Epithelial cell of prostate (primary cell): ENCODE results near the gene SLC39A13.

ENCODE experiments used
- DNase-seq: peaks from one replicate; pipeline ENCODE4 v3.0.0-alpha.2; 2011; ENCODE audit warnings: low read depth, low spot score
- H3K27ac ChIP-seq: fragments of 450-650 bp; 2 replicates; pipeline ENCODE4 v1.5.1; 2017; ENCODE audit warnings: mild to moderate bottlenecking

Gene SLC39A13

GRCh38 chr11:47399860-47400767 lies 8.3 kb upstream of the SLC39A13 start:
- no peak overlapping the region for H3K27ac ChIP-seq
- no peak for DNase-seq

- H3K27ac ChIP-seq, result no peak overlapping the region
- DNase-seq, result no peak
These were observed 7.6 kb upstream of the SLC39A13 start for GRCh38 chr11:47400768-47401279.

GRCh38 chr11:47403135-47403534 lies 5.3 kb upstream of the SLC39A13 start:
- DNase-seq, result no peak

GRCh38 chr11:47403571-47403970 lies 4.8 kb upstream of the SLC39A13 start:
- H3K27ac ChIP-seq, result no peak overlapping the region
- no peak for DNase-seq

More at GRCh38 chr11:47403135-47403534, 5.3 kb upstream of the SLC39A13 start:
- H3K27ac ChIP-seq, result no peak overlapping the region

GRCh38 chr11:47406896-47407745 lies 1.3 kb upstream of the SLC39A13 start:
- no peak for DNase-seq
- H3K27ac ChIP-seq, result peak overlapping the region; percentile 97

GRCh38 chr11:47408598-47409439 lies 429 bp downstream of the SLC39A13 start:
- peak overlapping the region; percentile 97 for H3K27ac ChIP-seq
- peak; percentile 55 for DNase-seq

- peak overlapping the region; percentile 97 for H3K27ac ChIP-seq
- DNase-seq, result peak; percentile 14
These were observed 1.3 kb downstream of the SLC39A13 start for GRCh38 chr11:47409440-47410369.

- no peak overlapping the region for H3K27ac ChIP-seq
- no peak for DNase-seq
These were observed 2.2 kb downstream of the SLC39A13 start for GRCh38 chr11:47410370-47411264.

- no peak overlapping the region for H3K27ac ChIP-seq
- no peak for DNase-seq
These were observed 3.7 kb downstream of the SLC39A13 start for GRCh38 chr11:47411884-47412746.

- no peak for DNase-seq
- H3K27ac ChIP-seq, result no peak overlapping the region
These were observed 5.0 kb downstream of the SLC39A13 start for GRCh38 chr11:47413351-47413750.

- no peak for DNase-seq
- H3K27ac ChIP-seq, result no peak overlapping the region
These were observed 5.7 kb downstream of the SLC39A13 start for GRCh38 chr11:47413908-47414684.

GRCh38 chr11:47414685-47415070 lies 6.3 kb downstream of the SLC39A13 start:
- no peak for DNase-seq
- no peak overlapping the region for H3K27ac ChIP-seq

- no peak for DNase-seq
- H3K27ac ChIP-seq, result peak overlapping the region; percentile 76
These were observed 6.9 kb downstream of the SLC39A13 start for GRCh38 chr11:47415091-47415854.

- H3K27ac ChIP-seq, result peak overlapping the region; percentile 76
- peak; percentile 50 for DNase-seq
These were observed 7.6 kb downstream of the SLC39A13 start for GRCh38 chr11:47415949-47416472.

- no peak overlapping the region for H3K27ac ChIP-seq
- no peak for DNase-seq
These were observed 9.3 kb downstream of the SLC39A13 start for GRCh38 chr11:47417712-47418111.
